ENCODE results near the gene CLRN2.
"Not testable (repeated sequence)": the region's sequence is repeated elsewhere in the genome, so short reads cannot be mapped to it uniquely, and the experiment has no call there.

The CLRN2 gene

GRCh38 chr4:17535906-17536305 lies 20.9 kb downstream of the CLRN2 start:
- H3K4me3 ChIP-seq (ENCODE audit: low read depth, low read length) = no peak overlapping the region
- no peak for DNase-seq (ENCODE audit: low read depth)

- not testable (repeated sequence) for DNase-seq (ENCODE audit: low read depth); H3K4me3 ChIP-seq (ENCODE audit: low read depth, low read length)
Observed at GRCh38 chr4:17537060-17537459, 22.1 kb downstream of the CLRN2 start.

GRCh38 chr4:17544205-17544604 lies 29.2 kb downstream of the CLRN2 start:
- no peak overlapping the region for H3K4me3 ChIP-seq (ENCODE audit: low read depth, low read length)
- no peak for DNase-seq (ENCODE audit: low read depth)

GRCh38 chr4:17544831-17545234 lies 29.9 kb downstream of the CLRN2 start:
- DNase-seq (ENCODE audit: low read depth) = no peak
- no peak overlapping the region for H3K4me3 ChIP-seq (ENCODE audit: low read depth, low read length)

- no peak overlapping the region for H3K4me3 ChIP-seq (ENCODE audit: low read depth, low read length)
- no peak for DNase-seq (ENCODE audit: low read depth)
Observed at GRCh38 chr4:17545374-17546140, 30.6 kb downstream of the CLRN2 start.

GRCh38 chr4:17546222-17546621 lies 31.3 kb downstream of the CLRN2 start:
- DNase-seq (ENCODE audit: low read depth) = no peak
- H3K4me3 ChIP-seq (ENCODE audit: low read depth, low read length) = no peak overlapping the region

GRCh38 chr4:17546678-17547077 lies 31.7 kb downstream of the CLRN2 start:
- no peak for DNase-seq (ENCODE audit: low read depth)
- no peak overlapping the region for H3K4me3 ChIP-seq (ENCODE audit: low read depth, low read length)

- no peak overlapping the region for H3K4me3 ChIP-seq (ENCODE audit: low read depth, low read length)
- DNase-seq (ENCODE audit: low read depth) = no peak
Observed at GRCh38 chr4:17550549-17550948, 35.6 kb downstream of the CLRN2 start.

GRCh38 chr4:17552427-17552826 lies 37.5 kb downstream of the CLRN2 start:
- no peak for DNase-seq (ENCODE audit: low read depth)

GRCh38 chr4:17554568-17554967 lies 39.6 kb downstream of the CLRN2 start:
- no peak overlapping the region for H3K4me3 ChIP-seq (ENCODE audit: low read depth, low read length)
- DNase-seq (ENCODE audit: low read depth) = no peak

More at GRCh38 chr4:17552427-17552826, 37.5 kb downstream of the CLRN2 start:
- H3K4me3 ChIP-seq (ENCODE audit: low read depth, low read length) = no peak overlapping the region

- no peak overlapping the region for H3K4me3 ChIP-seq (ENCODE audit: low read depth, low read length)
- no peak for DNase-seq (ENCODE audit: low read depth)
Observed at GRCh38 chr4:17556498-17556897, 41.5 kb downstream of the CLRN2 start.

GRCh38 chr4:17557880-17558279 lies 42.9 kb downstream of the CLRN2 start:
- no peak for DNase-seq (ENCODE audit: low read depth)
- H3K4me3 ChIP-seq (ENCODE audit: low read depth, low read length) = no peak overlapping the region

- DNase-seq (ENCODE audit: low read depth) = no peak
- H3K4me3 ChIP-seq (ENCODE audit: low read depth, low read length) = no peak overlapping the region
Observed at GRCh38 chr4:17558941-17559708, 44.2 kb downstream of the CLRN2 start.

- no peak overlapping the region for H3K4me3 ChIP-seq (ENCODE audit: low read depth, low read length)
- DNase-seq (ENCODE audit: low read depth) = no peak
Observed at GRCh38 chr4:17559709-17560048, 44.7 kb downstream of the CLRN2 start.

GRCh38 chr4:17560065-17560673 lies 45.2 kb downstream of the CLRN2 start:
- no peak for DNase-seq (ENCODE audit: low read depth)
- no peak overlapping the region for H3K4me3 ChIP-seq (ENCODE audit: low read depth, low read length)

- no peak overlapping the region for H3K4me3 ChIP-seq (ENCODE audit: low read depth, low read length)
- peak; percentile 48 for DNase-seq (ENCODE audit: low read depth)
Observed at GRCh38 chr4:17561195-17561909, 46.4 kb downstream of the CLRN2 start.

GRCh38 chr4:17562157-17562556 lies 47.2 kb downstream of the CLRN2 start:
- no peak for DNase-seq (ENCODE audit: low read depth)

GRCh38 chr4:17565846-17566245 lies 50.9 kb downstream of the CLRN2 start:
- no peak overlapping the region for H3K4me3 ChIP-seq (ENCODE audit: low read depth, low read length)
- no peak for DNase-seq (ENCODE audit: low read depth)

More at GRCh38 chr4:17562157-17562556, 47.2 kb downstream of the CLRN2 start:
- no peak overlapping the region for H3K4me3 ChIP-seq (ENCODE audit: low read depth, low read length)

GRCh38 chr4:17567271-17567670 lies 52.3 kb downstream of the CLRN2 start:
- DNase-seq (ENCODE audit: low read depth) = no peak
- H3K4me3 ChIP-seq (ENCODE audit: low read depth, low read length) = no peak overlapping the region

- H3K4me3 ChIP-seq (ENCODE audit: low read depth, low read length) = no peak overlapping the region
- no peak for DNase-seq (ENCODE audit: low read depth)
Observed at GRCh38 chr4:17574206-17574605, 59.2 kb downstream of the CLRN2 start.

All from skeletal muscle cell (primary cell).